ENCODE measurements around the gene ALOX12.
"Not testable (repeated sequence)": the region's sequence is repeated elsewhere in the genome, so short reads cannot be mapped to it uniquely, and the experiment has no call there.

DNA sequence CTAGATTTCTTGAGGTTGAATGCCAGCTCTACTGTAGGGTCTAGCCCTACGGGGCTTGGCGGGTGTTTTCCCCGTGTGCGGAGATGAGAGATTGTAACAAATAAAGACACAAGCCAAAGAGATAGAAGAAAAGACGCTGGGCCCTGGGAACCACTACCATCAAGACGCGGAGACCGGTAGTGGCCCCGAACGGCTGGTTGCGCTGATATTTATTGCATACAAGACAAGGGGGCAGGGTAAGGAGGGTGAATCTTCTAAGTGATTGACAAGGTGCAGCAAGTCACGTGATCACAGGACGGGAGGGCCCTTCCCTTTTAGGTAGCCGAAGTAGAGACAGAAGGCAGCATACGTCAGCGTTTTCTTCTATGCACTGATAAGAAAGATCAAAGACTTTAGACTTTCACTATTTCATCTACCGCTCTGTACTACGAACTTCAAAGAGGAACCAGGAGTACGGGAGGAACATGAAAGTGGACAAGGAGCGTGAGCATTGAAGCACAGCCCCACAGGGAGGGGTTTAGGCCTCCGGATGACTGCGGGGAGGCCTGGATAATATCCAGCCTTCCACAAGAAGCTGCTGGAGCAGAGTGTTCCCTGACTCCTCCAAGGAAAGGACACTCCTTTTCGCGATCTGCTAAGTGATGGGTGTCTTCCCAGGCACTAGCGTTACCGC is 51.0 kb downstream of the ALOX12 start:
- TF ChIP-seq, protein P1, sequence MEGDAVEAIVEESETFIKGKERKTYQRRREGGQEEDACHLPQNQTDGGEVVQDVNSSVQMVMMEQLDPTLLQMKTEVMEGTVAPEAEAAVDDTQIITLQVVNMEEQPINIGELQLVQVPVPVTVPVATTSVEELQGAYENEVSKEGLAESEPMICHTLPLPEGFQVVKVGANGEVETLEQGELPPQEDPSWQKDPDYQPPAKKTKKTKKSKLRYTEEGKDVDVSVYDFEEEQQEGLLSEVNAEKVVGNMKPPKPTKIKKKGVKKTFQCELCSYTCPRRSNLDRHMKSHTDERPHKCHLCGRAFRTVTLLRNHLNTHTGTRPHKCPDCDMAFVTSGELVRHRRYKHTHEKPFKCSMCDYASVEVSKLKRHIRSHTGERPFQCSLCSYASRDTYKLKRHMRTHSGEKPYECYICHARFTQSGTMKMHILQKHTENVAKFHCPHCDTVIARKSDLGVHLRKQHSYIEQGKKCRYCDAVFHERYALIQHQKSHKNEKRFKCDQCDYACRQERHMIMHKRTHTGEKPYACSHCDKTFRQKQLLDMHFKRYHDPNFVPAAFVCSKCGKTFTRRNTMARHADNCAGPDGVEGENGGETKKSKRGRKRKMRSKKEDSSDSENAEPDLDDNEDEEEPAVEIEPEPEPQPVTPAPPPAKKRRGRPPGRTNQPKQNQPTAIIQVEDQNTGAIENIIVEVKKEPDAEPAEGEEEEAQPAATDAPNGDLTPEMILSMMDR (IDR thresholded peaks at IDR 0.05; ENCODE audit: low read depth, low read length) = not testable (repeated sequence)
- TF ChIP-seq EZH2phosphoT487 (IDR thresholded peaks at IDR 0.05; ENCODE audit: low read depth) = not testable (repeated sequence)
